GM18868 (cell line): ENCODE results near the gene FOXF2.

Experiments used
- ATAC-seq: cut with Tn5 transposase; IDR thresholded peaks from one replicate; pipeline ENCODE4 v1.9.1; 2021; ENCODE audit warnings: mild to moderate bottlenecking, moderate library complexity; ENCODE audit not compliant: unreplicated experiment

FOXF2 gene

GRCh38 chr6:1438471-1438881 lies 49.1 kb downstream of the FOXF2 start:
- no peak for ATAC-seq

- no peak for ATAC-seq
Measured at GRCh38 chr6:1439349-1439748, 50.0 kb downstream of the FOXF2 start.

- no peak for ATAC-seq
Measured at GRCh38 chr6:1442929-1443328, 53.6 kb downstream of the FOXF2 start.
